Naive thymus-derived CD4-positive, alpha-beta T cell (primary cell): Measurements from ENCODE around the gene PTGS1. TPM values are rescaled to one million over a fixed set of nuclear protein-coding genes. Genes with fewer than 3 reads are reported as not detected.
A peak's percentile ranks its signal among the peaks of the same experiment; 100 is the strongest.
"Not testable (repeated sequence)": the region's sequence is repeated elsewhere in the genome, so short reads cannot be mapped to it uniquely, and the experiment has no call there.

ENCODE experiments used
- ATAC-seq: fragments of 150-1000 bp; cut with Tn5 transposase; 2 replicates; pipeline ENCODE4 v1.10.0; 2021; ENCODE audit warnings: mild to moderate bottlenecking, moderate library complexity
- CTCF ChIA-PET: fragments of 350-600 bp; sonication (Branson Sonifier 250); formaldehyde crosslinking; loops from one replicate; lab custom pipeline; 2021; ENCODE audit warnings: antibody characterized with exemption; lab: Charles Lee
- POLR2A ChIA-PET: fragments of 350-600 bp; sonication (Branson Sonifier 250); formaldehyde crosslinking; loops from one replicate; lab custom pipeline; 2021; ENCODE audit warnings: antibody characterized with exemption, inconsistent platforms; lab: Charles Lee
- DNase-seq, 9 donors: peaks; one replicate each; pipeline versions ENCODE4 v3.0.0 to v3.0.0-alpha.2; 2020 to 2022; ENCODE audit warnings: mixed read lengths in 1 of 9
- H3K27ac ChIP-seq: one replicate; pipeline ENCODE4 v1.7.0; 2013; ENCODE audit warnings: mild to moderate bottlenecking, low read depth, low read length, moderate library complexity
- H3K27me3 ChIP-seq, 2 donors: one replicate each; pipeline ENCODE4 v1.7.0; 2013; ENCODE audit warnings: low read length in 2 of 2, mild to moderate bottlenecking in 2 of 2, moderate library complexity in 2 of 2; ENCODE audit not compliant: control insufficient read depth in 2 of 2, insufficient read depth in 2 of 2
- H3K36me3 ChIP-seq, 3 experiments: 1 replicate in 2 of 3; 2 replicates in 1 of 3; pipeline ENCODE4 v1.7.0; 2013; ENCODE audit warnings: low read length in 3 of 3, mild to moderate bottlenecking in 3 of 3, moderate library complexity in 1 of 3; ENCODE audit not compliant: insufficient read depth in 3 of 3, control insufficient read depth in 2 of 3
- H3K4me1 ChIP-seq, 2 donors: one replicate each; pipeline ENCODE4 v1.7.0; 2013; ENCODE audit warnings: low read length in 2 of 2, mild to moderate bottlenecking in 2 of 2, moderate library complexity in 1 of 2; ENCODE audit not compliant: control insufficient read depth in 2 of 2, insufficient read depth in 2 of 2
- H3K4me3 ChIP-seq: 2 replicates; pipeline ENCODE4 v1.7.0; 2013; ENCODE audit warnings: mild to moderate bottlenecking, low read length
- H3K9me3 ChIP-seq, 3 experiments: 1 replicate in 2 of 3; 2 replicates in 1 of 3; pipeline ENCODE4 v1.7.0; 2013; ENCODE audit warnings: low read length in 3 of 3; ENCODE audit not compliant: control insufficient read depth in 2 of 3
- H3K27ac Mint-ChIP-seq, 9 donors: one replicate each; pipeline ENCODE4 v1.8.0; 2020 to 2022; ENCODE audit warnings: mixed read lengths in 9 of 9, mild to moderate bottlenecking in 8 of 9, moderate library complexity in 5 of 9, inconsistent platforms in 2 of 9
- H3K27me3 Mint-ChIP-seq, 5 donors: one replicate each; pipeline ENCODE4 v1.8.0; 2021 to 2022; ENCODE audit warnings: mixed read lengths in 5 of 5, mild to moderate bottlenecking in 1 of 5
- H3K36me3 Mint-ChIP-seq, 5 donors: one replicate each; pipeline ENCODE4 v1.8.0; 2020 to 2022; ENCODE audit warnings: mixed read lengths in 5 of 5, mild to moderate bottlenecking in 3 of 5, inconsistent platforms in 1 of 5
- H3K4me1 Mint-ChIP-seq, 7 donors: one replicate each; pipeline ENCODE4 v1.8.0; 2020 to 2022; ENCODE audit warnings: mixed read lengths in 7 of 7, mild to moderate bottlenecking in 3 of 7, inconsistent platforms in 1 of 7
- H3K4me3 Mint-ChIP-seq, 10 donors: one replicate each; pipeline ENCODE4 v1.8.0; 2020 to 2022; ENCODE audit warnings: mild to moderate bottlenecking in 10 of 10, mixed read lengths in 10 of 10, moderate library complexity in 6 of 10, inconsistent platforms in 2 of 10
- H3K9me3 Mint-ChIP-seq, 11 donors: one replicate each; pipeline ENCODE4 v1.8.0; 2020 to 2022; ENCODE audit warnings: mixed read lengths in 11 of 11, mild to moderate bottlenecking in 4 of 11, inconsistent platforms in 1 of 11, moderate library complexity in 1 of 11
- intact Hi-C, 2 donors: fragments of 100-400 bp; cut with micrococcal nuclease; formaldehyde crosslinking; loops; one replicate each; pipeline ENCODE4 v1.15.1; 2023
- polyA plus RNA-seq, 2 donors: library from polyadenylated mRNA; unstranded; fragments of 300-500 nt; fragmentation: Illumina TruSeq; gene quantifications; one replicate each; pipeline ENCODE4 v1.2.3, GENCODE V29; 2021
- total RNA-seq, 6 experiments: library from RNA in 5 of 6; stranded (reverse) in 5 of 6; gene quantifications; 1 replicate in 5 of 6; 2 replicates in 1 of 6; pipeline ENCODE4 v1.2.3 and lab custom pipeline; 2021 to 2026

The PTGS1 gene
- total RNA-seq (1 to 10 TPM in 2 of 5 experiments, under 1 TPM in 3; 0.41 to 7.0 (median 0.67) TPM), polyA plus RNA-seq (under 1 TPM in 1 of 2 donors, not detected in 1; 0.44 TPM), total RNA-seq (lab: John Stamatoyannopoulos, UW) (not detected)

DNA sequence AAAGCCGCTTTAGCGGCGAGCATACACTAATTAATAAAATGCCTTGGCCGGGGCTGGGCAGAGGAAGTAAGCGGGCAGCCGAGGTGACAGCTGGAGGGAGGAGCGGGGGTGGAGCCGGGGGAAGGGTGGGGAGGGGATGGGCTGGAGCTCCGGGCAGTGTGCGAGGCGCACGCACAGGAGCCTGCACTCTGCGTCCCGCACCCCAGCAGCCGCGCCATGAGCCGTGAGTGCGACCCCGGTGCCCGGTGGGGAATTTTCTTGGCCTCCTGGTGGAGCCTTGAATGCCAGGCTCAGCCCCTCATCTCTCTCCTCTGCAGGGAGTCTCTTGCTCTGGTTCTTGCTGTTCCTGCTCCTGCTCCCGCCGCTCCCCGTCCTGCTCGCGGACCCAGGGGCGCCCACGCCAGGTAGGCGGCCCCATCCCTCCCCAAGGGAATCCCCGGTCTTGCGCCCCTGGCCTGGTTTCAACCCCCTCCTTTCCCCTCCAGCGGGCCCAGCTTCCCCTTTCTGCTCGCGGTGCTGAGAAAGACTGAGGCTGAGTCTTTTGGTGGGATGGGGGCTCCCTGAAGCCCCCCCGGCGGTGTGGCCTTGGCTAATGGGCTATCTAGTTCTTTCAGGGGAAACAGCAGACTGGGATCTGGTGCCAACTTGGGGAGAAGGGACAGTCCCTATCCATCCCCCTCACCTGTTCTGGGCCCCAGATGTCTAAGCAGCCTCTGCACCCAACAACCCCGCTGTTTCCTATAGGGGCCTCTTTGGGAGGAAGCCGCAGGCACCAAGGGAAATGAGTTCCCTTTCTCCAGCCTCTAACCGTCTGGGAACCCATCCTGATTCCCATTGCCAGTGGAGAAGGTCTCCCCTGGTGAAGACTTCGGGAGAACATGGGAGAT lies at the start of gene PTGS1:
PTGS1 (plus strand) TSS at position 156 of the 887 bp plus-strand sequence; CDS start at position 217, 61 bp downstream.
- Mint-ChIP-seq H3K36me3 (no peaks in the 10 kb centered on the region), H3K4me3 (peak within 1 kb of the TSS; percentile 27 to 81 (median 69)), H3K27ac (no peak within 1 kb of the TSS), H3K9me3 (peaks cover 0 to 4% (median 0%) of the 10 kb centered on the region in 11 donors), H3K4me1 (peaks cover 0 to 15% (median 10%) of the 10 kb centered on the region in 7 donors), H3K27me3 (peaks cover 21 to 34% (median 24%) of the 10 kb centered on the region in 5 donors)
- Histone ChIP-seq H3K4me3 (no peak within 1 kb of the TSS), H3K36me3 (no peaks in the 10 kb centered on the region), H3K27ac (no peak within 1 kb of the TSS), H3K9me3 (no peaks in the 10 kb centered on the region), H3K4me1 (peaks cover 0 to 5% of the 10 kb centered on the region in 2 donors), H3K27me3 (peaks cover 0 to 2% of the 10 kb centered on the region in 2 donors)
- CTCF ChIA-PET = no interaction called here
- peak; percentile 69 for ATAC-seq
- POLR2A ChIA-PET = no interaction called here
- no peak for DNase-seq
- intact Hi-C loops = no loop called here

DNA sequence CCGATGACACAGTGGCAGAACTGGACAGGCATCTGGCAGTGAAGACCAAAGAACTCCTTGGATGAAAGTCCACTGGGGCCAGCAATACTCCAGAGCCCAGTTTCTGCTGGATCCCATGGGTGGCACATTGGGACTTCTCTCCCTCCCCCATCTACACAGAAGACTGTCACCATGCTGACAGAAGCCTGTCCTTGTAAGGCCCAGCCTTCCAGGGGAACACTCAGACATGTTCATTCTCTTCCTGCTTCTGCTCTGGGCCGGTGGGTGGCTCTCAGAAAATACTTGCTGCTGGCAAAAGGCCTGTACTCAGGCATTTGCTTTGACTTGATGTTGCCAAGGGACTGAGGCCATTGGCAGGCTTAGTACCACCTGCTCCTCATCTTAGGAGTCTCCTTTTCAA lies 48.3 kb upstream of the PTGS1 start:
- no peaks in the 10 kb centered on the region for H3K27me3 Mint-ChIP-seq
- ATAC-seq = no peak
- Histone ChIP-seq H3K27me3 (no peaks in the 10 kb centered on the region), H3K4me3 (no peak overlapping the region), H3K27ac (no peak overlapping the region), H3K36me3 (peaks cover 0 to 46% (median 6%) of the 10 kb centered on the region in 3 experiments), H3K9me3 (no peaks in the 10 kb centered on the region), H3K4me1 (no peaks in the 10 kb centered on the region)
- CTCF ChIA-PET = no interaction called here
- intact Hi-C loops = no loop called here
- H3K9me3 Mint-ChIP-seq = no peaks in the 10 kb centered on the region
- H3K4me3 Mint-ChIP-seq = no peak overlapping the region
- peaks cover 0 to 3% (median 0%) of the 10 kb centered on the region in 7 donors for H3K4me1 Mint-ChIP-seq
- peaks cover 11 to 53% (median 19%) of the 10 kb centered on the region in 5 donors for H3K36me3 Mint-ChIP-seq
- DNase-seq = no peak
- no peak overlapping the region for H3K27ac Mint-ChIP-seq
- POLR2A ChIA-PET = no interaction called here

DNA sequence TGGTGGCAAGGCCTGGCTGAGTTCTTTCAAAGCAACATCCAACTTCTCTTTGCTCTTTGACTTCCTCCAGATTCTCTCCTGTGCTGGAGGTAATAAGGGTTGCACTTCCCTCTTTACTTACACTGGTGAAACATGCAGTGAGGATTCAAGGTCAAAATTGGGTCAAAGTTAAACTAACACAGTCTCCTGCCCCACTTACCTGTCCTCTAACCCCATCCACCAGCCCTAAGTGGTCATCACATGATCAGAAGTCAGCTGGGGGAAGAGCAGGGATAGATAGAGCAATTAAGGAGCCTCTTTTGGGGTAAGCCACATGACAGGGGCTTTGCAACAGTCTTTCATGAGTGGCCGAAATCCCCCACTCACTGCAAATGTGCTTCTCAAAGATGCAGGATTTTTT lies 46.2 kb upstream of the PTGS1 start:
- H3K4me1 ChIP-seq, ATAC-seq, H3K4me3 Mint-ChIP-seq, H3K9me3 Mint-ChIP-seq, H3K27ac Mint-ChIP-seq, H3K4me1 Mint-ChIP-seq, H3K27me3 Mint-ChIP-seq, POLR2A ChIA-PET, DNase-seq, intact Hi-C loops, H3K4me3 ChIP-seq, H3K27me3 ChIP-seq, H3K27ac ChIP-seq, H3K9me3 ChIP-seq, CTCF ChIA-PET: not testable (repeated sequence)
- H3K36me3 Mint-ChIP-seq = peaks cover 11 to 52% (median 16%) of the 10 kb centered on the region in 5 donors
- H3K36me3 ChIP-seq = peaks cover 0 to 32% (median 6%) of the 10 kb centered on the region in 3 experiments

DNA sequence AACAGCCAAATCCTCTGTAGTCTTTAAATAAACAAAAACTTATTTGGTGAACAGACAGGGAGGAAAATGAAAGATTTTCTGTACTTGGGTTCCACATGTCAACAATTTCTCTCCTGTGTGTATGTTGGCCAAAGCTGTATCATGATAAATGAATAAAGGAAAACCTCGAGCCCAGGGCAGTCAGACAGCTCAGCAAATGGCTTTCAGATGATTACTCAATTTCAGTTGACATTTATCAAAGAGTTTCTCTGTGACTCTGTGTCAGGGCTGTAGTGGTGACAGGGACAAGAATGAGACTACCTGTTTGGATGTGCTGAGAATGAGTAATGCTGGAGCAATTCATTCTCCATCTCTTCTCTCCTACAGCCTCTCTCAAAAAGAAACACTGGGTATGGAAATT lies 45.7 kb upstream of the PTGS1 start:
- Mint-ChIP-seq H3K27me3 (no peaks in the 10 kb centered on the region), H3K36me3 (peaks cover 11 to 53% (median 16%) of the 10 kb centered on the region in 5 donors), H3K4me1 (peaks cover 0 to 2% (median 0%) of the 10 kb centered on the region in 7 donors), H3K27ac (no peak overlapping the region), H3K4me3 (no peak overlapping the region), H3K9me3 (no peaks in the 10 kb centered on the region)
- Histone ChIP-seq H3K36me3 (peaks cover 0 to 31% (median 6%) of the 10 kb centered on the region in 3 experiments), H3K4me3 (no peak overlapping the region), H3K9me3 (no peaks in the 10 kb centered on the region), H3K4me1 (no peaks in the 10 kb centered on the region), H3K27ac (no peak overlapping the region), H3K27me3 (no peaks in the 10 kb centered on the region)
- no peak for ATAC-seq
- DNase-seq = no peak
- ChIA-PET POLR2A (no interaction called here), CTCF (no interaction called here)
- intact Hi-C loops = no loop called here

DNA sequence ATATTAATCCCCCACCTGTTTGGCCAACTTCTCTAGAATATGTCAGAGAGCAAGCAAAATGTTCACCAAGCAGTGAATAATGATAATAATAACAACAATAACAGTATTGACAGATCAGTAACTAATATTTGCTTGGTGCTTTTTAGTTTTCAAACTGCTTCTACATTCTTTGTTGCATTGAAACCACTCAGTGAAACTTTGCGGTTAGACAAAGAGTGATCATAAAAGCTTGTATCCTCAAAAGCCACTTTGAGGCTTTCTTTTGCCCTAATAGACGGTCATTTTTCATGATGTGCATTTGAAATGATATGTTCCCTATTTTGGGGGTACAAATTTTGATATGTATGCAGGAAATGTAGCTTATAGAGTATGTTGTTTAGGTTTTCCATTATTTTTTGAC lies 43.6 kb upstream of the PTGS1 start:
- intact Hi-C loops = no loop called here
- no peak overlapping the region for H3K27ac Mint-ChIP-seq
- CTCF ChIA-PET = no interaction called here
- H3K27me3 ChIP-seq = no peaks in the 10 kb centered on the region
- no peak overlapping the region for H3K4me3 ChIP-seq
- no peak overlapping the region for H3K4me3 Mint-ChIP-seq
- no peaks in the 10 kb centered on the region for H3K9me3 ChIP-seq
- no peaks in the 10 kb centered on the region for H3K27me3 Mint-ChIP-seq
- no peaks in the 10 kb centered on the region for H3K9me3 Mint-ChIP-seq
- peaks cover 11 to 53% (median 13%) of the 10 kb centered on the region in 5 donors for H3K36me3 Mint-ChIP-seq
- peaks cover 0 to 6% (median 2%) of the 10 kb centered on the region in 7 donors for H3K4me1 Mint-ChIP-seq
- DNase-seq (no peak), ATAC-seq (no peak)
- no peak overlapping the region for H3K27ac ChIP-seq
- H3K4me1 ChIP-seq = no peaks in the 10 kb centered on the region
- peaks cover 0 to 25% (median 6%) of the 10 kb centered on the region in 3 experiments for H3K36me3 ChIP-seq
- POLR2A ChIA-PET = no interaction called here

DNA sequence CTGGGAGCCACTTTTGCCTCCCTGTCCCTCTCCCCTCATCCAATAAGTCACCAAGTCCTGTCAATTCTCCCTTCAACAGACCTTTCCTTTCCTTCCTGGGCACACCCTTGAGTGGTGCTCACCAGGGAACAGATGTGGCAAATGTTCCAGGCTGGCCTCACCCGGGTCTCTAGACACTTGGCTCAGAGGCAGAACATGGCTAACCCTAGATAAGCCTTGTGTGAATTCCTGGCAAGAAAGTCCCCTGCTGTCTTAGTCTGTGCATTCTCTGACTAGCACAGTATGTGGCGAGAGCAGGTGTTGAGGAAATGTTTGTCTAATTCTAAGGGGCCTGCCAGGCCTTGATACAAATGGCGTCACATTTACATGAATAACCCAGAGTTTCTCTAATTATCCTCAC lies 41.2 kb upstream of the PTGS1 start:
- Histone ChIP-seq H3K9me3 (no peaks in the 10 kb centered on the region), H3K36me3 (peaks cover 0 to 7% (median 0%) of the 10 kb centered on the region in 3 experiments), H3K4me3 (no peak overlapping the region), H3K4me1 (no peaks in the 10 kb centered on the region), H3K27me3 (no peaks in the 10 kb centered on the region), H3K27ac (no peak overlapping the region)
- Mint-ChIP-seq H3K36me3 (peaks cover under 1 to 29% (median 13%) of the 10 kb centered on the region in 5 donors), H3K9me3 (no peaks in the 10 kb centered on the region), H3K27me3 (no peaks in the 10 kb centered on the region), H3K4me3 (no peak overlapping the region), H3K4me1 (peaks cover 0 to 6% (median 2%) of the 10 kb centered on the region in 7 donors), H3K27ac (peak overlapping the region in 1 of 9 donors; percentile 9)
- intact Hi-C loops = no loop called here
- ATAC-seq (no peak), DNase-seq (no peak)
- CTCF ChIA-PET = no interaction called here
- POLR2A ChIA-PET = no interaction called here
